ENCODE data around the gene RGMA.
"Not testable (repeated sequence)": the region's sequence is repeated elsewhere in the genome, so short reads cannot be mapped to it uniquely, and the experiment has no call there.

The RGMA gene

DNA sequence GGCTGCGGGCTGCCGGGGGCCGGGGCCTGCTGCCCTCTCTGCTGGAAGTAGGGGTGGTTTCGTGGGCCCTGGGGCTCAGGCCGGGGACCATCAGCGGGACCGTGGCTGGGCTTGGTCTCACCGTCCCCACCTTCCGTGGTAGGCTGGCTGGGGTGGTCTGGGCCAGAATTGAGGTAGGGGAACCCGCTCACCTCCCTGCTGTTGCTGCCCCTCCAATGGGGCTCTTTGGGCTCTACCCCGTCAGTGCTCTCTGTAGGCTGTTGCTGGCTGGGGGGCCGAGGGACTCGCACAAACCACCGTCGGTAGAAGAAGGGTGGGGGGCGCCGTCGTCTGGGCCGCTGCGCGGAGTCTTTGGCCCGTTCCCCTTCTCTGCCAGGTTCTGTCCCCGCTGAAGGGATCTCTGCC is 23.4 kb downstream of the RGMA start:
- no peak for DNase-seq

DNA sequence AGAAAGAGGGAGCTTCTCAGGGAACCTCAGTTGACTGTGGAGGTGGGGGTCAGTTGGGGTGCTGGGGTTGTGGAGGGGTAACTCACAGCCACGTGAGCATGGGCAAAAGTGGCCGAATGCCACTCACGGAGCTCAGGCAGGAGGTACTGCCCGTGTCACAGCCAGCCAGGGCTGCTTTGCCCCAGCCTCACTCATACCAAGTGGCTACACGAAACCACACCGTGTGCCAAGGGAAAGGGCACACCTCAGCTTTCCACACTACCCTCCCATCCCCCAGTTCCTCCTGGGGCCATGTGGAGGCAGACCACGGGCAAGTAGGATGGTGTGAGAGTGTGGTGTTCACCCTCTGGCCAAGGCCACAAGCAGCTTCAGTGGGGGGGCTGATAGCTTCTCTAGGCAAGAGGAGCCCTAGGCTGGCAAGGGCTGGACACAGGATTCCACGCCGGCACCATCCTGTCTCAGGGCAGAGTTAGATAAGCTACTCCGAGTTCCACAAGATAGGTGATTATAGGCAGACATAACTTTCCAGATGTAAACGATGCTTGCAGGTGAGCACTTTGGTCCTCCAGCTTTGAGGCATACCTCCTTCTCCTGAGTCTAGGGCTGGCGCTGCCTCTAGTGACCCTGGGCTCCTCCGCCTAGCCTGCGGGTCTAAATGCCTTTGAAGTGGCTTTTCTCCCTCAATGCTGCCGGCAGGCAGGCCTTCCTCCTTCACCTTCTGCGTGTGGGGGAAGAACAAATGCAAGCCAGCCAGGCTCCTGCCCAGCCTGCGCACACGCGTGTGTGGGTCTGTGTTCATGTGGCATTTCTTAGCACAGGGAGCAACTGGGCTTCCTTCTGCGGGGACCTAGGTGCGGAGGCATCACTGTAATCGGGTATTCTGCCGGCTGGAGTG is 25.0 kb downstream of the RGMA start:
- DNase-seq = no peak

DNA sequence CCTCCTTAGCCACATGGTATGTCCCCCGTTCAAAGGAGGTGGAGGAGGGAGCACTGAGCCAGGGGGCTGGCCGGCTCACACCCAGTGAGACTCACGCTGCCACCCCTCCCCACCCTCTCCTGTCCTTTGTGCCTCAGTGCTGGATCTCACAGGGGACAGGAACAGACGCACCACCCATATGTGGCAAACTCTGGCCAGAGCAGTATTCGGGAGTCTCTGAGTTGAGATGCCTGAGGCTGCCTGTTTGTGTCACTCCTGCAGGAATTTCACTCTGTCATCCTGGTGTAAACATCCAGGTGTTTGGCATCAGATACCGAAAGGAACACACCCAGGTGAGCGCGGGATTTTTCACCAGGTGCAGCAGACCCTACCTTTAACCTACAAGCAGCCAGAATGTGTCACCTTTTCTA is 25.7 kb downstream of the RGMA start:
- DNase-seq = no peak

- not testable (repeated sequence) for DNase-seq
Measured at GRCh38 chr15:93062628-93063261, 26.3 kb downstream of the RGMA start.

- DNase-seq = no peak
Measured at GRCh38 chr15:93060336-93061248, 28.4 kb downstream of the RGMA start.

GRCh38 chr15:93059442-93059841 is 29.6 kb downstream of the RGMA start:
- no peak for DNase-seq

- DNase-seq = no peak
Measured at GRCh38 chr15:93058904-93059427, 30.0 kb downstream of the RGMA start.

DNA sequence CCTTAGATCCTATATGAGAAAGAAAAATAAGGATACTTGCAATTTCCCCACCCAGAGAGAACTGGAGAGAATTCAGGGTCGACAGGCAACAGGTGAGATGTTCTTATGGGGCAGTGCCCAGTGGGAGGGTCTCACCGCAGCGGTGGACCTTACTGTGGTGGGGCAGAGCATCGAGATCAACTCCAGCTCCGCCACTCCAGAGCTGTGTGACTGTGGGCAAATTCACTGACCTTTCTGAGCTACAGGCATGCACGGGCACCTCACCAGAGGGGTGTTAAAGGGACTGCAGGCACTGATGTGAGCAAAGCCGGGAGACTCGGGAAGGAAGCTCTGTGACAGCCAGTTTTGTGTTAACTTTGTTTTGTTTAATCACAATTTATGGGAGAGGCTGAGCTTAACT is 30.9 kb downstream of the RGMA start:
- no peak for DNase-seq

DNA sequence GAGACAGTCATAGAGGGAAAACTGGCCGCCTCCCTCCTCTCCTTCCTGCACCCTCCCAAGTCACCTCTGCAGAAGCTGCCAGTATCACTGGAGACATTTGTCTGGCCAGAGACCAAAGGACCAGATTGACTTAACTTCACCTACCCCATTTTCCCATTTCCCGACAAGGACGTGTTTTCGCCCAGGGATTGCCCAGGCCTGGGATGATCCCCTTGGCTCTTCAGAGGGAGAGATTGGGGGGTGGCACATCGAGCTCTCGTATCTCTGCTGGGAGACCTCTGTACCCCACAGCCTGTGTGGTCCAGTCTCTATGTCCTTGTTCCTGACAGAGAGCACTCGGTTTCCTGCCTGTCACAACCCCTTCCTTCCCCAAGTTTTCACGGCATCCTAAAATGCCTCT is 31.4 kb downstream of the RGMA start:
- DNase-seq = no peak

DNA sequence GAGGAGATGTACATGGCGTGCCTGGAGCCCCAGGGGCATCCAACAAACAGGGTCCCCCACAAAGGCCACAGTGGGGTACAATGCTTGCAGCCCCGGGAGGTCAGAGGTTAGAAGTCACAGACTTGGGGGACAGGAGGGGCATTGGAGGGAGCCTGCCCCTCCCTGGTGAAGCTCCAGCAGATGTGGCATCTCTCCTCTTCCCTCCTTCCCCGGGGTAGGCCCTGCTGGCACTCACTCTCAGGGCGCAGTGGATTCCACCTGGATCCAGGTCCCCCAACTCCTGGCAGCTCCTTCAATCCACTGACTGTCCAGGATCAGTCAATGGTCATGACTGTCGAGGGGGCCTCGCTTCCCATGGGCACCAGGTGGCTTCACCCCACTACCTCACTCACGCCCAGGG is 32.2 kb downstream of the RGMA start:
- DNase-seq = no peak

- DNase-seq = no peak
Measured at GRCh38 chr15:93055211-93055610, 33.8 kb downstream of the RGMA start.

GRCh38 chr15:93052090-93052879 is 36.7 kb downstream of the RGMA start:
- no peak for DNase-seq

- no peak for DNase-seq
Measured at GRCh38 chr15:93051236-93052089, 37.5 kb downstream of the RGMA start.

DNA sequence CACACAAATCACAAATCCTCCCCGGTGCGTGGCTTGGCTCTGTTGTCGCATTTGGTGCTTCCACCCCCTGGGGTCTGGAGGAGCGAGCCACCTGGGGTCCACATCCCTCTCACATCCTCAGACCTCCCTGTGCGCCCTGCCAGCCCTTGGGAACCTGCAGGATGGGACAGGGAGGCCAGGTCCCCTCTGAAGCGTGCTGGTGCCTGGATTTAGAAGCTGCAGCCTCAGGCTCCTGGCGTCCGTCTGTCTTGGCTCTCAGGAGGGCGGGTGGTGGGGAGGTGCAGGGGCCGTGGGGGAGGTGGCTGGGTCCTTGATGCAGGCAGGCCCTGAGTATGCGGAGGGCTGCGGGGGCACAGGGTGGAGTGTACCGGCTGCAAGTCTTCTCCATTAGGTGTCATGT is 38.4 kb downstream of the RGMA start:
- no peak for DNase-seq

DNA sequence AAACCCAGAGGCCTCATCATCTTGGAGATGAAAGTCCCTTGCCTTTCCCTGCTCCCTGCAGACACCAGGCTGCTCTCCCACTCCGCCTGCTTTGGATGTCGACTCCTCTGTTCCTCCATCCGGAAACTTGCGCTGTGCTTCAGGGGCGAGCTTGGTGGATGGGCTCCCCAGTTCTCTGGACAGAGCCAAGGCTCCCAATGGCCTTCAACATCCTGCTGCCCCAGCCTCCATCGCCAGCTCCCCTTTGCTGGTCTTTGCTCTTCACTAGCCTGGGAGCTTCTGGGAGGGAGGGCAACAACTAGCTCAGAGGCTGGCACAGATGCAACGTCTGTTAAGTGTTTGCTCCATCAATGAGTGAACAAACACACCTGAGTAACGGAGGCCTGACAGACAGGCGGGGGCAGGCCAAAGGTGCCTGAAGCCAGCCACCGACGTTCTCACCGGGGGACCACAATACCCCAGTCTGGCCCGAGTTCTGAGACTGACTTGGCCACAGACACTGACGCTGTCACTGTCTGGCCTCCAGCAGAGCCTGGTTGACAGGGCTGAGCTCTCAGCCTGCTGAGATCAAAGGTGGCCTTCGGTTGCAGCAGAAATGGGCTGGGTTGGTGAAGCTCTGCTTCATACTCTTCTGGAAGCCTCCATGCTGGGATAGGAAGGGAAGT is 39.0 kb downstream of the RGMA start:
- no peak for DNase-seq

DNA sequence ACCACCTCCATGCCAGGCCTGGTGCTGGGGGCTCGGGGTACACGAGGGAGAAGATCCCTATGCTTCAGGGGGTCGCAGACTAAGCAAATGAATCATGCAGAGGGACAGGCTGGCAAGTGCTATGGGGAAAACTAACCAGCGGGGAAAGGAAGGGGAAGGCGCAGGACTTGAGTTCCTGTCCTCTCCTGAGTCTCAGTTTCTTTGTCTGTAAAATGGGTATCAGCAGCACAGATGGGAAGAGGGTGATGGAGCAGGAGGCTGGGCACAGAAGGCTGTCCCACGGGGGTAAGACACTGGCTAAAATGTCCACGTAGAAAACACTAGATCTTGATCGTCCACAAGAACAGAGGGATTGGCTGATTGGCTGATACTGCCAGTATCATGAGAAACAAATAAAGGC is 39.8 kb downstream of the RGMA start:
- no peak for DNase-seq

GRCh38 chr15:93048759-93049161 is 40.3 kb downstream of the RGMA start:
- DNase-seq = no peak

DNA sequence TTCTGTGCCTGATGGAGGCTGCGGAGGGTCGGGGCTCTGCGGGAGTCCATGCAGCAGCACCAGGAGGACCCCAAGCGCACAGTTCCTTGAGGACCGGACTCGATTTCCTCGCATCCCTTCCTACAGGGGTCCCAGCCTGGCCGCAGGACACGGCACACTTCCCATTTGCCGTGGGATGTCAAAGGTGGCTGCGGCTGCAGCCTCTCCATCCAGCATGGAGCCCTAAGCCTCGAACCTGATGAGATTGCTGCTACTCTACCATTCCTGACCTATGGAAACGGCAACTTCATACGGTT is 40.6 kb downstream of the RGMA start:
- no peak for DNase-seq

- DNase-seq = no peak
Measured at GRCh38 chr15:93047621-93048425, 41.2 kb downstream of the RGMA start.

DNA sequence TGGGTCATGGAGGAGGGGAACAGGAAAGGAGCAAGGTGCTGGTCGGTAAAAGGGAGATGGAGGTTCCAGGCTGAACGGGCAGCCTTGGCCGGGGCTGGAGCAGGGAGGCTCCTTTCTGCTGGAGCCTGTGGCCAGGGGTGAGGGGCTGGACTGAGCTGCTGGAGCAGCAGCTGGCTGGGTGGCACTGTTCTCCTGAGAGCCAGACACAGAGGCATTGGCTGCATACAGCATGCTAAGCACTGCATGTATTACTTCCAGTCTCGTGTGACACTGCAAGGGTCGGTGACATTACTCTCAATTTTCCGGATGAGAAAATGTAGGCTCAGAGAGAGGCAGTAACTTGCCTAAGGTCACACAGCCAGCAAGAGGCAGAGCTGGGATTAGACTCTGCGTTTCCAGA is 42.3 kb downstream of the RGMA start:
- DNase-seq = no peak
